Mucosa of stomach (tissue), 1 donor: ENCODE measurements around the gene ZNF763.
"Not testable (repeated sequence)": the region's sequence is repeated elsewhere in the genome, so short reads cannot be mapped to it uniquely, and the experiment has no call there.

Source experiments
- H3K27me3 ChIP-seq: one replicate; pipeline ENCODE4 v1.7.0; 2013; ENCODE audit warnings: mild to moderate bottlenecking, low read length; ENCODE audit not compliant: control insufficient read depth, insufficient read depth
- H3K36me3 ChIP-seq: one replicate; pipeline ENCODE4 v1.7.0; 2013; ENCODE audit warnings: low read length; ENCODE audit not compliant: control insufficient read depth, insufficient read depth
- H3K4me1 ChIP-seq: one replicate; pipeline ENCODE4 v1.7.0; 2013; ENCODE audit warnings: mild to moderate bottlenecking, low read length; ENCODE audit not compliant: control insufficient read depth, insufficient read depth
- H3K4me3 ChIP-seq: one replicate; pipeline ENCODE4 v1.7.0; 2013; ENCODE audit warnings: low read length
- H3K9ac ChIP-seq: one replicate; pipeline ENCODE4 v1.7.0; 2013; ENCODE audit warnings: mild to moderate bottlenecking, low read length, moderate library complexity
- H3K9me3 ChIP-seq: one replicate; pipeline ENCODE4 v1.7.0; 2013; ENCODE audit warnings: mild to moderate bottlenecking, low read length, moderate library complexity; ENCODE audit not compliant: control insufficient read depth
- donor health status: Pancreatic carcinoma.

Gene ZNF763

DNA sequence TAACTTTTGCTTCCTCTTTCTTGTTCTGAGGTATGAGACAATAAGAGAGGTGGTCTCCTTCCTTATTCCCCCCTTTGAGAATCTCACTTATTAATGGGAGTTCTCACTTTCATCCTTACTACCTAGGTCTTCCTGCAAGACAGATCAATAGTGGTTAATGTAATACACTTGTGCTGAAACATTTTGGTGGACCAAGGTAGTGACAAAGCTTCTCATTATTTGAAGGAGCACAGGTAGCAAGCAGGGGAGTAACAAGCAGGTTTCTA, 22.1 kb upstream of the ZNF763 start:
- no peak overlapping the region for H3K9ac ChIP-seq
- peaks cover 3% of the 10 kb centered on the region for H3K36me3 ChIP-seq
- H3K4me1 ChIP-seq: no peaks in the 10 kb centered on the region
- H3K27me3 ChIP-seq: no peaks in the 10 kb centered on the region
- H3K4me3 ChIP-seq: no peak overlapping the region
- H3K9me3 ChIP-seq: peaks cover 49% of the 10 kb centered on the region

DNA sequence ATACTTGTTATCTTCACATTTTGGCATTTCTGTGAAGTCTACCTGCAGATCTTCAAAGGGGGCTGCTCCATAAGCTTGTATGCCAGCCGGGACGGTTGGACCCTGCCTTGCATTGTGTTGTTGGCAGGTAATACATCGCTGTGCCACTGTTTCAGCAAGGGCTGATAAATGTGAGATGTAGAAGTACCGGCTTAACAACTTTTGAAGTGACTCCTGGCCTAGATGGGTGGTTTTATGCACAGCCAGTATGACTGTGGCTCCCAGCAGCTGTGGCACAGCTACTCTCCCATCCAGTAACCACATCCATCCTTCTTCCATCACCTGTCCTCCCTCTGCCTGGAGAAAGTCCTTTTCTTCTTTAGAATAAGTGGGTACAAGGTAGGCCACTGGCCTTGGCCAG, 20.2 kb upstream of the ZNF763 start:
- Histone ChIP-seq H3K36me3 (peaks cover 21% of the 10 kb centered on the region), H3K4me3 (no peak overlapping the region), H3K27me3 (no peaks in the 10 kb centered on the region), H3K9me3 (peaks cover 66% of the 10 kb centered on the region), H3K4me1 (no peaks in the 10 kb centered on the region), H3K9ac (no peak overlapping the region)

DNA sequence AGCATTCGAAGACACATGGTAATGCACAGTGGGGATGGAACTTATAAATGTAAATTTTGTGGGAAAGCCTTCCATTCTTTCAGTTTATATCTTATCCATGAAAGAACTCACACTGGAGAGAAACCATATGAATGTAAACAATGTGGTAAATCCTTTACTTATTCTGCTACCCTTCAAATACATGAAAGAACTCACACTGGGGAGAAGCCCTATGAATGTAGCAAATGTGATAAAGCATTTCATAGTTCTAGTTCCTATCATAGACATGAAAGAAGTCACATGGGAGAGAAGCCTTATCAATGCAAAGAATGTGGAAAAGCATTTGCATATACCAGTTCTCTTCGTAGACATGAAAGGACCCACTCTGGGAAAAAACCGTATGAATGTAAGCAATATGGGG, 16.2 kb upstream of the ZNF763 start:
- no peak overlapping the region for H3K4me3 ChIP-seq
- H3K9me3 ChIP-seq: peaks cover 72% of the 10 kb centered on the region

DNA sequence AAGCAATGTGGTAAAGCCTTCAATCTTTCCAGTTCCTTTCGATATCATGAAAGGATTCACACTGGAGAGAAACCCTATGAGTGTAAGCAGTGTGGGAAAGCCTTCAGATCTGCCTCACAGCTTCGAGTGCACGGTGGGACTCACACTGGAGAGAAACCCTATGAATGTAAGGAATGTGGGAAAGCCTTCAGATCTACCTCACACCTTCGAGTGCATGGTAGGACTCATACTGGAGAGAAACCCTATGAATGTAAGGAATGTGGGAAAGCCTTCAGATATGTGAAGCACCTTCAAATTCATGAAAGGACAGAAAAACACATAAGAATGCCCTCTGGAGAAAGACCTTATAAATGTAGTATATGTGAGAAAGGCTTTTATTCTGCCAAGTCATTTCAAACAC, 15.6 kb upstream of the ZNF763 start:
- peaks cover 27% of the 10 kb centered on the region for H3K36me3 ChIP-seq
- no peak overlapping the region for H3K9ac ChIP-seq
- H3K27me3 ChIP-seq: no peaks in the 10 kb centered on the region
- no peak overlapping the region for H3K4me3 ChIP-seq
- peaks cover 67% of the 10 kb centered on the region for H3K9me3 ChIP-seq
- no peaks in the 10 kb centered on the region for H3K4me1 ChIP-seq

More for the DNA sequence above, 16.2 kb upstream of the ZNF763 start:
- no peaks in the 10 kb centered on the region for H3K27me3 ChIP-seq
- no peak overlapping the region for H3K9ac ChIP-seq
- H3K4me1 ChIP-seq: no peaks in the 10 kb centered on the region
- peaks cover 27% of the 10 kb centered on the region for H3K36me3 ChIP-seq

DNA sequence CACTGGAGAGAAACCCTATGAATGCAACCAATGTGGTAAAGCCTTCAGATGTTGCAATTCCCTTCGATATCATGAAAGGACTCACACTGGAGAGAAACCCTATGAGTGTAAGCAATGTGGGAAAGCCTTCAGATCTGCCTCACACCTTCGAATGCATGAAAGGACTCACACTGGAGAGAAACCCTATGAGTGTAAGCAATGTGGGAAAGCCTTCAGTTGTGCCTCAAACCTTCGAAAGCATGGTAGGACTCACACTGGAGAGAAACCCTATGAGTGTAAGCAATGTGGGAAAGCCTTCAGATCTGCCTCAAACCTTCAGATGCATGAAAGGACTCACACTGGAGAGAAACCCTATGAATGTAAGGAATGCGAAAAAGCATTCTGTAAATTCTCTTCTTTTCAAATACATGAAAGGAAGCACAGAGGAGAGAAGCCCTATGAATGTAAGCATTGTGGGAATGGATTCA, 15.2 kb upstream of the ZNF763 start:
- H3K4me3 ChIP-seq: not testable (repeated sequence)
- H3K36me3 ChIP-seq: peaks cover 27% of the 10 kb centered on the region

DNA sequence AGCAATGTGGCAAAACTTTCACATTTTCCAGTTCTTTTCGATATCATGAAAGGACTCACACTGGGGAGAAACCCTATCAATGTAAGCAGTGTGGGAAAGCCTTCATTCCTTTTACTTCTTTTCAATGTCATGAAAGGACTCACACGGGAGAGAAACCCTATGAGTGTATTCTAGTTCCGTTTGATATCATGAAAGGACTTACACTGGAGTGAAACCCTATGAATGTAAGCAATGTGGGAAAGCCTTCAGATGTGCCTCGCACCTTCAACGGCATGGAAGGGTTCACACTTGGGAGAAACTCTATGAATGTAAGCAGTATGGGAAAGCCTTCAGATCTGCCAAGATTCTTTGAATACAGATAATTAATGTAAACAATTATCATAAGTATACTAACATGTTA, 14.5 kb upstream of the ZNF763 start:
- no peak overlapping the region for H3K4me3 ChIP-seq

More for the DNA sequence above, 15.2 kb upstream of the ZNF763 start:
- not testable (repeated sequence) for H3K4me1 ChIP-seq, H3K9ac ChIP-seq, H3K27me3 ChIP-seq
- peaks cover 62% of the 10 kb centered on the region for H3K9me3 ChIP-seq

DNA sequence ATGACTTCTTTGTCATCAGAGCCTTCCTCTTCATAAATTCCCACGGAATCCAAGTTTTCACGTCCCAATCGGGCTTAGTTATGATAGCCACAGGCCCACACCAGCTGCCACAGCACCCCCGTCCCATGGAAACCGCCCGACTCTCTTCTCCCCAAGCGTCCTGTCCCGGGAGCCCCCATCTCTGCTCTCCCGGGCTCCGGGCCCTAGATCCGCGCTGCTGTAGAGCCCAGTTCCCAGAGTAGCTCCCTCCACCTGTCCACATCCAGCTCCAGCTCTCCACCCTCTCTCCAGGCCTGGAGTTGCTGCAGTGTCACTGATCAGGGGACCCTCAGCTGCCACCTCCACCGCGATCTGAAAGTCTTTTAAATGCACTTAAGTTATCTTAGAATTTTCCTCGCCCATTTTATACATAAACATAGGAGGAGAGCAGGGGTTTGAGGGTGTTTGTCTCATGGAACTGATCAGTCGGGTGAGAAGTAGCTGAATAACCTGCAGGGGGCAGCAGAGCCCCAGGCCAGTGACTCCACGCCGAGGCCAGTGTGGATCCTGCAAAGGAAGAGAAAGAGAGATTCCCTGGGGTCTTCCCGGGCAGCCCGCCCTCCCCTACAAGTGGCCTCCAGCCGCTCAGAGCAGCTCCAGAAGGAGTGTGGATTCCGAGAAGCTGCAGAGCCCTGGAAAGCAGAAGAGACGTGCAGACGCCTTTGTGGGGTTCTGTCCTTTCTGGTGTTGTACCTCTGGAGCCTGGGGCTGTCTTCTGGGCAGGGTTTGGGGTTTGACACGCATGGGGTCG, 1.1 kb upstream of the ZNF763 start:
- peaks cover 11% of the 10 kb centered on the region for H3K4me1 ChIP-seq
- H3K36me3 ChIP-seq: no peaks in the 10 kb centered on the region
- no peak overlapping the region for H3K4me3 ChIP-seq
- H3K9ac ChIP-seq: peak overlapping the region; percentile 26
- H3K9me3 ChIP-seq: no peaks in the 10 kb centered on the region
- no peaks in the 10 kb centered on the region for H3K27me3 ChIP-seq

More for the DNA sequence above, 14.5 kb upstream of the ZNF763 start:
- H3K36me3 ChIP-seq: peaks cover 27% of the 10 kb centered on the region
- no peak overlapping the region for H3K9ac ChIP-seq
- peaks cover 56% of the 10 kb centered on the region for H3K9me3 ChIP-seq
- no peaks in the 10 kb centered on the region for H3K27me3 ChIP-seq
- no peaks in the 10 kb centered on the region for H3K4me1 ChIP-seq

DNA sequence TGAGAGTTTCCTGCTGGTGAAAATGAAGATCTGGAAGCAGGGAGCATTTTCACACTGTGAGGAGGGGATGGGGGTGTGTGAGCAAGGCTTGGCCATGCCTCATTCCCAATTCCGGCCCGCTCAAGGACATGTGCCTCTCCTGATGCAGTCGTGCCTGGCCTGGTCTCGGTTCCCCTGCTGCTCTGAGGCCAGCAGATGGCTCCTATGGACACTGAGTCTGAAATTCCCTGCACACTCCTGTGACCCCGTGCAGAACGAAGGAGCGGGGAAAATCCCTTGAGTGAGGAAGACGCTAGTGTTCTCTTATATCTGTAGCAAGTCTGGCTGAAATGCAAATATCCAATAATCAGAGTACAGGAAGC, 363 bp upstream of the ZNF763 start:
- no peaks in the 10 kb centered on the region for H3K27me3 ChIP-seq
- peaks cover 11% of the 10 kb centered on the region for H3K4me1 ChIP-seq
- H3K36me3 ChIP-seq: no peaks in the 10 kb centered on the region
- no peaks in the 10 kb centered on the region for H3K9me3 ChIP-seq
- H3K4me3 ChIP-seq: peak overlapping the region; percentile 64
- H3K9ac ChIP-seq: peak overlapping the region; percentile 19

DNA sequence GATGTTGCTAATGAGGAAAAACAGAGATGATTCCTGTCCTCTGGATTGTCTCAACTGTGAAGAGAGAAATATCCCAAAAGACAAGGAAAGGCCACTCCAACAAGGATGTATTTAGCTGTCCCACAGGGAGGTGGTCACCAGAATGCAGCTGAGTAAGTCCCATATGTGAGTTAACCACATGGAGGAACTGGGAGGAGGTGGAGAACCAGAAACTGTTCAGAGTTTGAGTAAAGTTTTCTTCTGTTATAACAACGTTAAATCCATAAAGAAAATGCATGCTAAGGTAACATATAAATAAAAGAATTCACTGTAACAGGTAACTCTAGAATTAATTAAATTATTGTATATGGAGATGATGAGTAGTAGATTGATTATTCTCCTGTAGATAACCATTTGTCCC, 5.3 kb downstream of the ZNF763 start:
- Histone ChIP-seq H3K4me1 (no peaks in the 10 kb centered on the region), H3K4me3 (no peak overlapping the region), H3K9me3 (no peaks in the 10 kb centered on the region), H3K36me3 (no peaks in the 10 kb centered on the region), H3K9ac (no peak overlapping the region), H3K27me3 (no peaks in the 10 kb centered on the region)

DNA sequence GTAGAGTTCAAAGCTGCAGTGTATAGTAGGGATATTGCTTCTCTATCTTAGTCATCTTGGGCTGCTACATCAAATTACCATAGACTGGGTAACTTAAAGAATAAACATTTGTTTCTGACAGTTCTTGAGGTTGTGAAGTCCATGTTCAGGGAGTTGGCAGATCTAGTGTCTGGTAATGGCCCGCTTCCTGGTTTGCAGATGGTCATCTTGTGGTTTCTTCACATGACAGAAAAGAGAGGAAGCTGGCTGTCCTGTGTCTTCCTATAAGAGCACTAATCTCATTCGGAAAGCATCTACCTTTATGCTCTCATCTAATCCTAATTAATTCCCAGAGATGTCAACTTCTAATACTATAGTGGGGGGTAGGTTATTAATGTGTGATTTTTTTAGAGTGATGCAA, 6.2 kb downstream of the ZNF763 start:
- no peaks in the 10 kb centered on the region for H3K4me1 ChIP-seq
- H3K9ac ChIP-seq: no peak overlapping the region
- H3K4me3 ChIP-seq: no peak overlapping the region
- no peaks in the 10 kb centered on the region for H3K9me3 ChIP-seq
- no peaks in the 10 kb centered on the region for H3K36me3 ChIP-seq
- no peaks in the 10 kb centered on the region for H3K27me3 ChIP-seq

DNA sequence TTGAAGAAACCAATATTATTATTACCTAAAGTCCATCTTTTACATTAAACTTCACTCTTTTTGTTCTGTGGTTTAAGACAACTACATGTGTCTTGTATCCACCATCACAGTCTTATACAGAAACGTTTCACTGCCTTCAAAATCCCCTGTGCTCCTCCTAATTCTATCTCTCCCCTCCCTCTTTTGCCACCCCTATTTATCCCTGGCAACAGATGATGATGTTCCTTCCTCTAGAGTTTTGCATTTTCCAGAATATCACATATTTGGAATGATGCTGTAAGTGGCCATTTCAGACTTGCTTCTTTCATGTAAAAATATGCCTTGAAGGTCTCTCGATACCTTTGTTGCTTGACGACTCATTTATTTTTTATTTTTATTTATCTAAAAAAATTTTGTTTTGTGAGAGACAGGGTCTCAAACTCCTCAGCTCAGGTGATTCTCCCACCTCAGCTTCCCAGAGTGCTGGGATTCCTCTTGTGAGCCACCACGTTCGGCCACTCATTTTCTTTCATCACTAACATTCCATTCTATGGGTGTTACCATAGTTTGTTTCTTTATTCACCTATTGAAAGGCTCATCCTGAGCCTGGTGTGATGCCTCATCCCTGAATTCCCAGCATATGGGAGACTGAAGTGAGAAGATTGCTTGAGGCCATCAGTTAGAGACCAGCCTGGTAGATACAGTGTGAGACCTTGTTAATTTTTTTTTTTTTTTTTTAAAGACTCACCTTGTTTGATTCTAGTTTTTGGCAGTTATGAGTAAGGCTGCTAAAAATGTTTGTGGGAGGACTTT, 8.4 kb downstream of the ZNF763 start:
- Histone ChIP-seq H3K36me3 (no peaks in the 10 kb centered on the region), H3K4me3 (no peak overlapping the region), H3K9ac (no peak overlapping the region), H3K4me1 (no peaks in the 10 kb centered on the region), H3K9me3 (no peaks in the 10 kb centered on the region), H3K27me3 (no peaks in the 10 kb centered on the region)

DNA sequence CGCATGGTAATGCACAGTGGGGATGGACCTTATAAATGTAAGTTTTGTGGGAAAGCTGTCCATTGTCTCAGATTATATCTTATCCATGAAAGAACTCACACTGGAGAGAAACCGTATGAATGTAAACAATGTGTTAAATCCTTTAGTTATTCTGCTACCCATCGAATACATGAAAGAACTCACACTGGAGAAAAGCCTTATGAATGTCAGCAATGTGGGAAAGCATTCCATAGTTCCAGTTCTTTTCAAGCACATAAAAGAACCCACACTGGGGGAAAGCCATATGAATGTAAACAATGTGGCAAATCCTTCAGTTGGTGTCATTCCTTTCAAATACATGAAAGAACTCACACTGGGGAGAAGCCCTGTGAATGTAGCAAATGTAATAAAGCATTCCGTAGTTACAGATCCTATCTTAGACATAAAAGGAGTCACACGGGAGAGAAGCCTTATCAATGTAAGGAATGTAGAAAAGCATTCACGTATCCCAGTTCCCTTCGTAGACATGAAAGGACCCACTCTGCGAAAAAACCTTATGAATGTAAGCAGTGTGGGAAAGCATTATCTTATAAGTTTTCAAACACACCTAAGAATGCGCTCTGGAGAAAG, 13.8 kb downstream of the ZNF763 start:
- no peak overlapping the region for H3K4me3 ChIP-seq
- peaks cover 25% of the 10 kb centered on the region for H3K9me3 ChIP-seq
- H3K36me3 ChIP-seq: no peaks in the 10 kb centered on the region
- no peaks in the 10 kb centered on the region for H3K4me1 ChIP-seq
- no peaks in the 10 kb centered on the region for H3K27me3 ChIP-seq
- no peak overlapping the region for H3K9ac ChIP-seq
